Liver (tissue), 9 donors: Measurements from ENCODE around the gene ISG15. TPM values are rescaled to one million over a fixed set of nuclear protein-coding genes. Genes with fewer than 3 reads are reported as not detected.
A peak's percentile ranks its signal among the peaks of the same experiment; 100 is the strongest.

Experiments
- DNase-seq: peaks from one replicate; pipeline ENCODE4 v3.0.0-alpha.2; 2017; ENCODE audit warnings: low spot score
- H3K27ac ChIP-seq, 2 donors: one replicate each; pipeline ENCODE4 v1.7.0; 2013; ENCODE audit warnings: inconsistent platforms in 2 of 2, low read length in 2 of 2, control low read depth in 1 of 2, low read depth in 1 of 2, mild to moderate bottlenecking in 1 of 2
- H3K27me3 ChIP-seq, 4 donors: one replicate each; pipeline versions ENCODE4 v1.6.1 to v1.7.0; 2013; ENCODE audit warnings: low read length in 3 of 4, inconsistent platforms in 1 of 4, mild to moderate bottlenecking in 1 of 4, moderate library complexity in 1 of 4; ENCODE audit not compliant: control insufficient read depth in 4 of 4, insufficient read depth in 4 of 4
- H3K36me3 ChIP-seq, 4 donors: one replicate each; pipeline versions ENCODE4 v1.6.1 to v1.7.0; 2013; ENCODE audit warnings: low read length in 3 of 4, mild to moderate bottlenecking in 3 of 4, low read depth in 1 of 4, moderate library complexity in 1 of 4; ENCODE audit not compliant: control insufficient read depth in 4 of 4, insufficient read depth in 3 of 4
- H3K4me1 ChIP-seq, 4 donors: one replicate each; pipeline versions ENCODE4 v1.6.1 to v1.7.0; 2013; ENCODE audit warnings: low read length in 3 of 4, mild to moderate bottlenecking in 3 of 4, moderate library complexity in 1 of 4; ENCODE audit not compliant: control insufficient read depth in 4 of 4, insufficient read depth in 4 of 4
- H3K4me3 ChIP-seq, 3 donors: one replicate each; pipeline versions ENCODE4 v1.6.1 to v1.7.0; 2013; ENCODE audit warnings: low read length in 3 of 3, control low read depth in 1 of 3, low read depth in 1 of 3, mild to moderate bottlenecking in 1 of 3
- H3K9ac ChIP-seq, 2 donors: one replicate each; pipeline ENCODE4 v1.7.0; 2013; ENCODE audit warnings: low read length in 2 of 2, mild to moderate bottlenecking in 2 of 2, moderate library complexity in 2 of 2, control low read depth in 1 of 2, low read depth in 1 of 2
- H3K9me3 ChIP-seq, 4 donors: one replicate each; pipeline versions ENCODE4 v1.6.1 to v1.7.0; 2013; ENCODE audit warnings: low read length in 3 of 4; ENCODE audit not compliant: control insufficient read depth in 4 of 4
- FOXA1 ChIP-seq: IDR thresholded peaks from 2 replicates; pipeline ENCODE4 v1.6.1; 2016; ENCODE audit warnings: antibody characterized with exemption
- GABPA ChIP-seq, 2 donors: IDR thresholded peaks in 1 of 2; conservative IDR thresholded peaks in 1 of 2; 2 replicates each; pipeline ENCODE4 v1.6.1; 2016; ENCODE audit warnings: antibody characterized with exemption in 2 of 2, mild to moderate bottlenecking in 1 of 2, moderate library complexity in 1 of 2
- HNF4A ChIP-seq, 2 donors: conservative IDR thresholded peaks; 2 replicates each; pipeline ENCODE4 v1.6.1; 2016; ENCODE audit warnings: antibody characterized with exemption in 2 of 2, mild to moderate bottlenecking in 2 of 2
- JUND ChIP-seq, 2 donors: IDR thresholded peaks; 2 replicates each; pipeline ENCODE4 v1.6.1; 2016; ENCODE audit warnings: antibody characterized with exemption in 2 of 2
- NR2F2 ChIP-seq: IDR thresholded peaks from 2 replicates; pipeline ENCODE4 v1.6.1; 2016; ENCODE audit warnings: antibody characterized with exemption
- RAD21 ChIP-seq, 2 donors: IDR thresholded peaks; 2 replicates each; pipeline ENCODE4 v1.6.1; 2016; ENCODE audit warnings: antibody characterized with exemption in 2 of 2, mild to moderate bottlenecking in 2 of 2
- REST ChIP-seq: IDR thresholded peaks from 2 replicates; pipeline ENCODE4 v1.6.1; 2016; ENCODE audit warnings: antibody characterized with exemption, mild to moderate bottlenecking
- RXRA ChIP-seq, 2 donors: IDR thresholded peaks; 2 replicates each; pipeline ENCODE4 v1.6.1; 2017 to 2018; ENCODE audit warnings: antibody characterized with exemption in 2 of 2, mild to moderate bottlenecking in 1 of 2
- TAF1 ChIP-seq: conservative IDR thresholded peaks from 2 replicates; pipeline ENCODE4 v1.6.1; 2016; ENCODE audit warnings: antibody characterized with exemption, mild to moderate bottlenecking
- WGBS: extraction: QIAGEN DNeasy Blood & Tissue Kit; methylation state at CpG from one replicate; pipeline ENCODE4 v1.1.7; 2013; 5-methylcytosine and 5-hydroxymethylcytosine counted together
- polyA plus RNA-seq, 2 donors: library from polyadenylated mRNA; stranded (reverse) in 1 of 2; unstranded in 1 of 2; fragments of 200-250 nt in 1 of 2; fragments of >200 nt in 1 of 2; fragmentation: Nextera tagmentation in 1 of 2; extraction: Ambion mirVana in 1 of 2; gene quantifications; one replicate each; pipeline versions ENCODE4 v1.2.1 to v1.2.3, GENCODE V29; 2013 to 2015
- total RNA-seq, 2 donors: library from RNA; depleted of rRNA; stranded (reverse); fragments of >200 nt; gene quantifications; one replicate each; pipeline ENCODE4 v1.2.3, GENCODE V29; 2014
- TF ChIP-seq, protein P1 (sequence below): fragments of 150-350 bp; IDR thresholded peaks from 2 replicates; pipeline ENCODE4 v1.5.1; 2017; ENCODE audit warnings: improper control_type of control experiment, low read depth, low read length; ENCODE audit not compliant: missing input control
- TF ChIP-seq, protein P2 (sequence below): IDR thresholded peaks from 2 replicates; pipeline ENCODE4 v1.6.1; 2016; ENCODE audit warnings: antibody characterized with exemption
- donor health status: healthy.
- donor health status: healthy.
- donor health status: healthy.
- donor health status: healthy.
- donor health status: healthy.

ISG15 gene
- total and polyA plus RNA-seq, 4 donors = 9.3 to 89.4 (median 56.5) TPM

DNA sequence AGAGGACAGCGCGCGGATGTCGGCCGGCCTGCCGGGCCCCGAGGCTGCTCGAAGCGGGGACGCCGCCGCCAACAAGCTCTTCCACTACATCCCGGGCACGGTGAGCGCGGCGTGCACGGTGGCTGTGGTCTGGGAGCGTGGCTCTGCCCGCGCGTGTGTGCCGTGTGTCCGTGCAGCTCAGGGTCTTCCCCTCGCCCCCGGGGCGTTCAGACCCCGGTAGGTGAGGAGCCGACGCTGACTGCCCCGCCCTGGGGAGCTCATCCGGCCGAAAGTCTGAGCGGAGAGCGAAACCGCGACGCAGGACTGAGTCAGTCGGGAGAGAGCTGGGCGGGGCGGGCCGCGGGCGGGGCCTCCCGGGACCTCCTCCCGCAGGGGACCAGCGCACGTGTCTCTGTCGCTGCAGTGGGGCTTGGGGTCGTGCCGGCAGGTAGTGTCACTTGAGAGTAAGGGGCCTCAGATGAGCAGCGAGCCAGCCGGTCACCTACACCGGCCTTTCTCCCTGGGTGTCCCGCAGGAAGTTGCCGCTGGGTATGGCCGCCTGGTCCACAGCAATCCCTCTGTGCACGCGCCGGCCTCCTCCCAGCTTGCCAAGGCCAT is 46.5 kb upstream of the ISG15 start:
- H3K36me3 ChIP-seq = peaks cover 0 to 6% (median 0%) of the 10 kb centered on the region in 4 donors
- DNase-seq = no peak
- no peaks in the 10 kb centered on the region for H3K9me3 ChIP-seq
- H3K4me1 ChIP-seq = peaks cover 3 to 12% (median 9%) of the 10 kb centered on the region in 4 donors
- WGBS = under 1% methylated on average over 60 of the region's 60 CpGs
- H3K27me3 ChIP-seq = peaks cover 0 to 12% (median 1%) of the 10 kb centered on the region in 4 donors
- peak overlapping the region; percentile 28 to 66 for H3K27ac ChIP-seq
- TF ChIP-seq, protein P1, sequence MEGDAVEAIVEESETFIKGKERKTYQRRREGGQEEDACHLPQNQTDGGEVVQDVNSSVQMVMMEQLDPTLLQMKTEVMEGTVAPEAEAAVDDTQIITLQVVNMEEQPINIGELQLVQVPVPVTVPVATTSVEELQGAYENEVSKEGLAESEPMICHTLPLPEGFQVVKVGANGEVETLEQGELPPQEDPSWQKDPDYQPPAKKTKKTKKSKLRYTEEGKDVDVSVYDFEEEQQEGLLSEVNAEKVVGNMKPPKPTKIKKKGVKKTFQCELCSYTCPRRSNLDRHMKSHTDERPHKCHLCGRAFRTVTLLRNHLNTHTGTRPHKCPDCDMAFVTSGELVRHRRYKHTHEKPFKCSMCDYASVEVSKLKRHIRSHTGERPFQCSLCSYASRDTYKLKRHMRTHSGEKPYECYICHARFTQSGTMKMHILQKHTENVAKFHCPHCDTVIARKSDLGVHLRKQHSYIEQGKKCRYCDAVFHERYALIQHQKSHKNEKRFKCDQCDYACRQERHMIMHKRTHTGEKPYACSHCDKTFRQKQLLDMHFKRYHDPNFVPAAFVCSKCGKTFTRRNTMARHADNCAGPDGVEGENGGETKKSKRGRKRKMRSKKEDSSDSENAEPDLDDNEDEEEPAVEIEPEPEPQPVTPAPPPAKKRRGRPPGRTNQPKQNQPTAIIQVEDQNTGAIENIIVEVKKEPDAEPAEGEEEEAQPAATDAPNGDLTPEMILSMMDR = no peak
- TF ChIP-seq GABPA (IDR thresholded peaks at IDR 0.05 in 1 of 2, conservative IDR thresholded peaks at IDR 0.05 in 1 of 2) (no peak), JUND (IDR thresholded peaks at IDR 0.05) (no peak), NR2F2 (no peak), TAF1 (no peak), REST (no peak), HNF4A (conservative IDR thresholded peaks at IDR 0.05) (no peak)
- TF ChIP-seq, protein P2, sequence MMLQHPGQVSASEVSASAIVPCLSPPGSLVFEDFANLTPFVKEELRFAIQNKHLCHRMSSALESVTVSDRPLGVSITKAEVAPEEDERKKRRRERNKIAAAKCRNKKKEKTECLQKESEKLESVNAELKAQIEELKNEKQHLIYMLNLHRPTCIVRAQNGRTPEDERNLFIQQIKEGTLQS = no peak
- peak overlapping the region; percentile 11 to 70 (median 68) for H3K4me3 ChIP-seq
- H3K9ac ChIP-seq = peak overlapping the region in 1 of 2 donors; percentile 41

- TF ChIP-seq REST (no peak), RAD21 (IDR thresholded peaks at IDR 0.05) (no peak), NR2F2 (no peak), FOXA1 (no peak), RXRA (IDR thresholded peaks at IDR 0.05) (no peak)
- Histone ChIP-seq H3K36me3 (peaks cover 0 to 4% (median 0%) of the 10 kb centered on the region in 4 donors), H3K27ac (no peak overlapping the region), H3K4me1 (peaks cover 3 to 12% (median 9%) of the 10 kb centered on the region in 4 donors), H3K4me3 (no peak overlapping the region), H3K9me3 (no peaks in the 10 kb centered on the region), H3K9ac (no peak overlapping the region), H3K27me3 (peaks cover 0 to 14% (median 1%) of the 10 kb centered on the region in 4 donors)
- no peak for DNase-seq
- 78% methylated on average over 23 of the region's 23 CpGs for WGBS
Measured at GRCh38 chr1:967466-968343, 45.6 kb upstream of the ISG15 start.
